WTC11 (cell line): Measurements from ENCODE around the gene MTCL1. TPM values are rescaled to one million over a fixed set of nuclear protein-coding genes. Genes with fewer than 3 reads are reported as not detected.
A peak's percentile ranks its signal among the peaks of the same experiment; 100 is the strongest.

Experiments used
- ATAC-seq: fragments of 200-7000 bp; cut with Tn5 transposase; 2 replicates; pipeline ENCODE4 v1.10.0; 2021; ENCODE audit warnings: mild to moderate bottlenecking, moderate library complexity
- CTCF ChIA-PET: fragments of 300-600 bp; sonication (Branson Sonifier 250); formaldehyde crosslinking; loops from one replicate; lab custom pipeline; 2021; ENCODE audit warnings: antibody characterized with exemption; lab: Charles Lee
- POLR2A ChIA-PET: fragments of 350-600 bp; sonication (Branson Sonifier 250); formaldehyde crosslinking; loops from one replicate; lab custom pipeline; 2021; ENCODE audit warnings: antibody characterized with exemption; lab: Charles Lee
- DNase-seq: peaks from one replicate; pipeline ENCODE4 v3.0.0; 2021; ENCODE audit warnings: low spot score
- H3K27ac Mint-ChIP-seq: 2 replicates; pipeline ENCODE4 v1.8.0; 2021; ENCODE audit warnings: mixed read lengths
- H3K27me3 Mint-ChIP-seq: 2 replicates; pipeline ENCODE4 v1.8.0; 2021; ENCODE audit warnings: low read depth, mild to moderate bottlenecking, moderate library complexity, mixed read lengths
- H3K36me3 Mint-ChIP-seq: 2 replicates; pipeline ENCODE4 v1.8.0; 2021; ENCODE audit warnings: mixed read lengths
- H3K4me1 Mint-ChIP-seq: 2 replicates; pipeline ENCODE4 v1.8.0; 2022; ENCODE audit warnings: mixed read lengths
- H3K4me3 Mint-ChIP-seq: 2 replicates; pipeline ENCODE4 v1.8.0; 2021; ENCODE audit warnings: mild to moderate bottlenecking, moderate library complexity, mixed read lengths
- H3K9me3 Mint-ChIP-seq: 2 replicates; pipeline ENCODE4 v1.8.0; 2021; ENCODE audit warnings: mixed read lengths
- ATF1 ChIP-seq: sonication (generic); formaldehyde crosslinking; IDR thresholded peaks from 2 replicates; pipeline ENCODE4 v1.8.1; 2023; ENCODE audit warnings: mild to moderate bottlenecking, moderate library complexity, missing genetic modification reagents
- ATF3 ChIP-seq: sonication (generic); formaldehyde crosslinking; conservative IDR thresholded peaks from 2 replicates; pipeline ENCODE4 v1.8.1; 2022; ENCODE audit warnings: mild to moderate bottlenecking, missing genetic modification reagents
- CDX4 ChIP-seq: fragments of 250-450 bp; sonication (Bioruptor Pico); IDR thresholded peaks from 2 replicates; pipeline ENCODE4 v1.9.0; 2021; ENCODE audit warnings: moderate library complexity, mild to moderate bottlenecking, inconsistent platforms, borderline replicate concordance
- FOXJ3 ChIP-seq: sonication (generic); formaldehyde crosslinking; IDR thresholded peaks from 2 replicates; pipeline ENCODE4 v1.9.0; 2021; ENCODE audit warnings: missing genetic modification reagents, mild to moderate bottlenecking, borderline replicate concordance
- IRF1 ChIP-seq: sonication (generic); formaldehyde crosslinking; IDR thresholded peaks from 2 replicates; pipeline ENCODE4 v1.8.0; 2023; ENCODE audit warnings: missing genetic modification reagents
- JAZF1 ChIP-seq: fragments of 250-450 bp; sonication (Bioruptor Pico); IDR thresholded peaks from 2 replicates; pipeline ENCODE4 v1.9.0; 2021; ENCODE audit warnings: moderate library complexity, mild to moderate bottlenecking, inconsistent platforms
- NFE2L1 ChIP-seq: sonication (generic); formaldehyde crosslinking; IDR thresholded peaks from 2 replicates; pipeline ENCODE4 v1.8.1; 2023; ENCODE audit warnings: missing genetic modification reagents
- OVOL2 ChIP-seq: fragments of 250-450 bp; sonication (Bioruptor Pico); IDR thresholded peaks from 2 replicates; pipeline ENCODE4 v1.9.0; 2021; ENCODE audit warnings: mild to moderate bottlenecking, borderline replicate concordance
- SP1 ChIP-seq: sonication (generic); formaldehyde crosslinking; conservative IDR thresholded peaks from 2 replicates; pipeline ENCODE4 v1.8.1; 2022; ENCODE audit warnings: missing genetic modification reagents
- TEAD1 ChIP-seq: sonication (generic); formaldehyde crosslinking; IDR thresholded peaks from 2 replicates; pipeline ENCODE4 v1.8.0; 2022; ENCODE audit warnings: mild to moderate bottlenecking, missing genetic modification reagents
- TEAD4 ChIP-seq: sonication (generic); formaldehyde crosslinking; IDR thresholded peaks from 2 replicates; pipeline ENCODE4 v1.8.0; 2022; ENCODE audit warnings: mild to moderate bottlenecking, missing genetic modification reagents
- USF1 ChIP-seq: sonication (generic); formaldehyde crosslinking; IDR thresholded peaks from 2 replicates; pipeline ENCODE4 v1.8.0; 2022; ENCODE audit warnings: mild to moderate bottlenecking, missing genetic modification reagents
- ZBTB21 ChIP-seq: sonication (generic); formaldehyde crosslinking; IDR thresholded peaks from 2 replicates; pipeline ENCODE4 v1.8.1; 2023; ENCODE audit warnings: mild to moderate bottlenecking, missing genetic modification reagents, borderline replicate concordance
- ZNF138 ChIP-seq: sonication (generic); formaldehyde crosslinking; conservative IDR thresholded peaks from 2 replicates; pipeline ENCODE4 v1.8.1; 2022; ENCODE audit warnings: mild to moderate bottlenecking, moderate library complexity, missing genetic modification reagents
- ZNF263 ChIP-seq: sonication (generic); formaldehyde crosslinking; IDR thresholded peaks from 2 replicates; pipeline ENCODE4 v1.8.1; 2022; ENCODE audit warnings: low read depth, mild to moderate bottlenecking, moderate library complexity, missing genetic modification reagents
- ZNF396 ChIP-seq: fragments of 250-450 bp; sonication (Bioruptor Pico); IDR thresholded peaks from 2 replicates; pipeline ENCODE4 v1.8.0; 2021; ENCODE audit warnings: mild to moderate bottlenecking, moderate library complexity, borderline replicate concordance
- ZNF423 ChIP-seq: fragments of 250-450 bp; sonication (Bioruptor Pico); IDR thresholded peaks from 2 replicates; pipeline ENCODE4 v2.1.2; 2022; ENCODE audit warnings: mild to moderate bottlenecking, moderate library complexity
- ZNF671 ChIP-seq: fragments of 250-450 bp; sonication (Bioruptor Pico); IDR thresholded peaks from 2 replicates; pipeline ENCODE4 v1.8.0; 2021; ENCODE audit warnings: mild to moderate bottlenecking
- total RNA-seq: library from RNA; stranded (reverse); gene quantifications from 3 replicates; pipeline ENCODE4 v1.2.3, GENCODE V29; 2021
- TF ChIP-seq, protein P1 (sequence below): sonication (generic); formaldehyde crosslinking; IDR thresholded peaks from 2 replicates; pipeline ENCODE4 v1.8.1; 2023; ENCODE audit warnings: mild to moderate bottlenecking, missing genetic modification reagents
- TF ChIP-seq, protein P2 (sequence below): fragments of 250-450 bp; sonication (Bioruptor Pico); IDR thresholded peaks from 2 replicates; pipeline ENCODE4 v1.9.0; 2021; ENCODE audit warnings: mild to moderate bottlenecking
- TF ChIP-seq, protein P3 (sequence below): sonication (generic); formaldehyde crosslinking; IDR thresholded peaks from 2 replicates; pipeline ENCODE4 v1.8.0; 2023; ENCODE audit warnings: missing genetic modification reagents, mild to moderate bottlenecking, borderline replicate concordance

Gene MTCL1
- total RNA-seq, 1 experiment from 2014 or later: 64.3 TPM

DNA sequence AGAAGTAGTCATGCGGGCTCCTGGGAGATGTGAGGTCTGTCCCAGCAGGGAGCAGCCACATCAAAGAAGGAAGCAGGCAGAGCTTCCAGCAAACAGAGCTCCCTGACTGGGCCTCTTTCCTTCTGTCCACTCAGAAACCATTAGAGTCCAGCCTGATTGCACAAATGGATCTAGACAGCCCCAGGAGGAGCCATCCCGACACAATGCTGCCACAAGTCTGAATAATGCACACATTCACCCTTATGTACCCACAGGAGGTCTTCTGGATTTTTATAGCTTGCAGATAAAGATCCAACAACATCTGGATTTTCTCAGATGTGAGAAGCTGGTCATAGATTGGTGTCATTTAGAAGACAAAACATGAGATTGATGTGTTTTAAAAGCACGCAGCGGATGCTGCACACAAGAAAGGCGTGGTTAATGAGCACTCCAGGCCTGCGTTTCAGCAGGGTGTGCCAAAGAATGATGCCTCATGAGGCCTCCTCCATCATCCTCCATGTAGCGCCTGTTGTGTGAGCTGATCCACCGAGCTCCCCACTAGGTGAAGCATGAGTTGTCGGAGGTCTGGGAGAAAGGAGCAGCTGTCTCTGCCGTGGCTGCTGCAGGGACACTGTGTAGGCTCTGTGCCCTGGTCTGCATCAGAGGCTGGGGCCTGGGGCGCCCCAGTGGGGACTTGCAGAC is 60.6 kb downstream of the MTCL1 start (continued):
- TF ChIP-seq NFE2L1: no peak

DNA sequence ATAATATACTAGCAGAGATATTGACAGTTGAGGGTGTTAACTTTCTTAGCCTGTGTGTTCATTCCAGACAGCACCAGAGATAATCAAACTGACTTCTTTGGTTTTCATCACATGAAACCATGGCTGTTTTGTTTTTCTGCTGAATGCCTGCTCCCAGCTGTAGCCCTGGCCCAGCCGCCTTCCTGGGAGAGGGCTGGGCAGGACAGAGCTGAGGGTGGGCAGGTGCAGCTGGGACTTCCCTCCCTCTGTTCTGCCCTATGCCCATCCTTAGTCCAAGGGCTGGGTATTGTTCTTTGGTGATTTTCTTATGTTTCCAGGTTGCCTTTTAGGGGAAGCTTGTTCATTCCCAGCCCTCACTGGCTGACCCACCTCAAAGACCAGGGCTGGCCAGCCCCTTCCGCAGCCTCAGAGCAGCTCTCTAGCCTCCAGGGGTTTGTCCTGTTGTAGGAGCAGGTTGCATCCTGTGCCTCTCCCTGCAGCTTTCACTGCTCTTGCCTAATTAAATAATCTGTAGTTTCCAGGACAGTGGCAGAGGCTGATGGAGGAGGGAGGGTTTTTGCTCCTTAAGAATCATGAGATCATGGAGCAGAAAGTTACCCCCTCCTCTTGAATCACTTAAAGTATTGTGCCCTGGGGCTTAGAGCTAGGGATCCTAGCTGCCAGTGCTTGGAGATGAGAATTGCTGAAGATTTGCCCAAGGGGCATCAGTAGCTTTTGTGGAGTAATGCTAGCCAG is 61.4 kb downstream of the MTCL1 start:
- H3K4me1 Mint-ChIP-seq: peaks cover 28% of the 10 kb centered on the region
- H3K9me3 Mint-ChIP-seq: peaks cover 8% of the 10 kb centered on the region
- H3K4me3 Mint-ChIP-seq: no peak overlapping the region
- DNase-seq: no peak
- TF ChIP-seq, protein P1, sequence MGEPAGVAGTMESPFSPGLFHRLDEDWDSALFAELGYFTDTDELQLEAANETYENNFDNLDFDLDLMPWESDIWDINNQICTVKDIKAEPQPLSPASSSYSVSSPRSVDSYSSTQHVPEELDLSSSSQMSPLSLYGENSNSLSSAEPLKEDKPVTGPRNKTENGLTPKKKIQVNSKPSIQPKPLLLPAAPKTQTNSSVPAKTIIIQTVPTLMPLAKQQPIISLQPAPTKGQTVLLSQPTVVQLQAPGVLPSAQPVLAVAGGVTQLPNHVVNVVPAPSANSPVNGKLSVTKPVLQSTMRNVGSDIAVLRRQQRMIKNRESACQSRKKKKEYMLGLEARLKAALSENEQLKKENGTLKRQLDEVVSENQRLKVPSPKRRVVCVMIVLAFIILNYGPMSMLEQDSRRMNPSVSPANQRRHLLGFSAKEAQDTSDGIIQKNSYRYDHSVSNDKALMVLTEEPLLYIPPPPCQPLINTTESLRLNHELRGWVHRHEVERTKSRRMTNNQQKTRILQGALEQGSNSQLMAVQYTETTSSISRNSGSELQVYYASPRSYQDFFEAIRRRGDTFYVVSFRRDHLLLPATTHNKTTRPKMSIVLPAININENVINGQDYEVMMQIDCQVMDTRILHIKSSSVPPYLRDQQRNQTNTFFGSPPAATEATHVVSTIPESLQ: no peak
- TF ChIP-seq ZBTB21 (no peak), CDX4 (CRISPR knock-in tag) (no peak), ZNF138 (no peak), JAZF1 (CRISPR knock-in tag) (no peak), ZNF396 (no peak), IRF1 (CRISPR knock-in tag) (no peak), SP1 (no peak), FOXJ3 (CRISPR knock-in tag) (no peak), ZNF423 (no peak), USF1 (CRISPR knock-in tag) (no peak), TEAD4 (CRISPR knock-in tag) (no peak), ATF3 (CRISPR knock-in tag) (no peak), ATF1 (CRISPR knock-in tag) (no peak)
- no peak overlapping the region for H3K27ac Mint-ChIP-seq
- H3K36me3 Mint-ChIP-seq: peaks cover 27% of the 10 kb centered on the region
- ChIA-PET POLR2A (interaction anchor here (1.4 kb wide), 1 partner anchor 9 kb away, joined by 4 read pairs; no protein-coding TSS in a partner anchor), CTCF (interaction anchor here (0.7 to 1.9 kb wide), 7 partner anchors 8 to 221 kb away, joined by 3 to 7 read pairs (median 3); no protein-coding TSS in a partner anchor)
- no peaks in the 10 kb centered on the region for H3K27me3 Mint-ChIP-seq
- peak; percentile 47; the same call in 1 of the 2 replicates for ATAC-seq

- Mint-ChIP-seq H3K4me1 (peaks cover 34% of the 10 kb centered on the region), H3K9me3 (peaks cover 2% of the 10 kb centered on the region; the same call in 1 of the 2 replicates), H3K27me3 (no peaks in the 10 kb centered on the region), H3K27ac (no peak overlapping the region), H3K36me3 (peaks cover 21% of the 10 kb centered on the region), H3K4me3 (no peak overlapping the region)
- ChIA-PET POLR2A (no interaction called here), CTCF (interaction anchor here (1.0 to 1.9 kb wide), 3 partner anchors 60 to 220 kb away, joined by 5 to 7 read pairs (median 6); no protein-coding TSS in a partner anchor)
- no peak for ATAC-seq
- no peak for DNase-seq
- TF ChIP-seq OVOL2 (no peak), TEAD1 (CRISPR knock-in tag) (no peak), ZNF263 (CRISPR knock-in tag) (no peak), ZNF671 (no peak), TEAD4 (CRISPR knock-in tag) (no peak)
- TF ChIP-seq, protein P2, sequence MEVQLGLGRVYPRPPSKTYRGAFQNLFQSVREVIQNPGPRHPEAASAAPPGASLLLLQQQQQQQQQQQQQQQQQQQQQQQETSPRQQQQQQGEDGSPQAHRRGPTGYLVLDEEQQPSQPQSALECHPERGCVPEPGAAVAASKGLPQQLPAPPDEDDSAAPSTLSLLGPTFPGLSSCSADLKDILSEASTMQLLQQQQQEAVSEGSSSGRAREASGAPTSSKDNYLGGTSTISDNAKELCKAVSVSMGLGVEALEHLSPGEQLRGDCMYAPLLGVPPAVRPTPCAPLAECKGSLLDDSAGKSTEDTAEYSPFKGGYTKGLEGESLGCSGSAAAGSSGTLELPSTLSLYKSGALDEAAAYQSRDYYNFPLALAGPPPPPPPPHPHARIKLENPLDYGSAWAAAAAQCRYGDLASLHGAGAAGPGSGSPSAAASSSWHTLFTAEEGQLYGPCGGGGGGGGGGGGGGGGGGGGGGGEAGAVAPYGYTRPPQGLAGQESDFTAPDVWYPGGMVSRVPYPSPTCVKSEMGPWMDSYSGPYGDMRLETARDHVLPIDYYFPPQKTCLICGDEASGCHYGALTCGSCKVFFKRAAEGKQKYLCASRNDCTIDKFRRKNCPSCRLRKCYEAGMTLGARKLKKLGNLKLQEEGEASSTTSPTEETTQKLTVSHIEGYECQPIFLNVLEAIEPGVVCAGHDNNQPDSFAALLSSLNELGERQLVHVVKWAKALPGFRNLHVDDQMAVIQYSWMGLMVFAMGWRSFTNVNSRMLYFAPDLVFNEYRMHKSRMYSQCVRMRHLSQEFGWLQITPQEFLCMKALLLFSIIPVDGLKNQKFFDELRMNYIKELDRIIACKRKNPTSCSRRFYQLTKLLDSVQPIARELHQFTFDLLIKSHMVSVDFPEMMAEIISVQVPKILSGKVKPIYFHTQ (CRISPR knock-in tag): no peak
- TF ChIP-seq, protein P3, sequence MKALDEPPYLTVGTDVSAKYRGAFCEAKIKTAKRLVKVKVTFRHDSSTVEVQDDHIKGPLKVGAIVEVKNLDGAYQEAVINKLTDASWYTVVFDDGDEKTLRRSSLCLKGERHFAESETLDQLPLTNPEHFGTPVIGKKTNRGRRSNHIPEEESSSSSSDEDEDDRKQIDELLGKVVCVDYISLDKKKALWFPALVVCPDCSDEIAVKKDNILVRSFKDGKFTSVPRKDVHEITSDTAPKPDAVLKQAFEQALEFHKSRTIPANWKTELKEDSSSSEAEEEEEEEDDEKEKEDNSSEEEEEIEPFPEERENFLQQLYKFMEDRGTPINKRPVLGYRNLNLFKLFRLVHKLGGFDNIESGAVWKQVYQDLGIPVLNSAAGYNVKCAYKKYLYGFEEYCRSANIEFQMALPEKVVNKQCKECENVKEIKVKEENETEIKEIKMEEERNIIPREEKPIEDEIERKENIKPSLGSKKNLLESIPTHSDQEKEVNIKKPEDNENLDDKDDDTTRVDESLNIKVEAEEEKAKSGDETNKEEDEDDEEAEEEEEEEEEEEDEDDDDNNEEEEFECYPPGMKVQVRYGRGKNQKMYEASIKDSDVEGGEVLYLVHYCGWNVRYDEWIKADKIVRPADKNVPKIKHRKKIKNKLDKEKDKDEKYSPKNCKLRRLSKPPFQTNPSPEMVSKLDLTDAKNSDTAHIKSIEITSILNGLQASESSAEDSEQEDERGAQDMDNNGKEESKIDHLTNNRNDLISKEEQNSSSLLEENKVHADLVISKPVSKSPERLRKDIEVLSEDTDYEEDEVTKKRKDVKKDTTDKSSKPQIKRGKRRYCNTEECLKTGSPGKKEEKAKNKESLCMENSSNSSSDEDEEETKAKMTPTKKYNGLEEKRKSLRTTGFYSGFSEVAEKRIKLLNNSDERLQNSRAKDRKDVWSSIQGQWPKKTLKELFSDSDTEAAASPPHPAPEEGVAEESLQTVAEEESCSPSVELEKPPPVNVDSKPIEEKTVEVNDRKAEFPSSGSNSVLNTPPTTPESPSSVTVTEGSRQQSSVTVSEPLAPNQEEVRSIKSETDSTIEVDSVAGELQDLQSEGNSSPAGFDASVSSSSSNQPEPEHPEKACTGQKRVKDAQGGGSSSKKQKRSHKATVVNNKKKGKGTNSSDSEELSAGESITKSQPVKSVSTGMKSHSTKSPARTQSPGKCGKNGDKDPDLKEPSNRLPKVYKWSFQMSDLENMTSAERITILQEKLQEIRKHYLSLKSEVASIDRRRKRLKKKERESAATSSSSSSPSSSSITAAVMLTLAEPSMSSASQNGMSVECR (CRISPR knock-in tag): no peak
Observed at GRCh38 chr18:8767340-8767739, 62.0 kb downstream of the MTCL1 start.
